Parathyroid adenoma (tissue), 2 donors: Measurements from ENCODE around the gene LRRIQ1.

Source experiments
- H2AFZ ChIP-seq: fragments of 300-600 bp; sonication (generic); one replicate; pipeline ENCODE4 v1.7.0; 2017; ENCODE audit warnings: antibody characterized with exemption, mild to moderate bottlenecking
- H3K27ac ChIP-seq: fragments of 300-600 bp; sonication (generic); one replicate; pipeline ENCODE4 v1.7.0; 2017
- H3K27me3 ChIP-seq: fragments of 300-600 bp; sonication (generic); one replicate; pipeline ENCODE4 v1.7.0; 2017; ENCODE audit warnings: low read length; ENCODE audit not compliant: control insufficient read depth, insufficient read depth
- H3K36me3 ChIP-seq: fragments of 300-600 bp; sonication (generic); one replicate; pipeline ENCODE4 v1.7.0; 2017; ENCODE audit warnings: low read length; ENCODE audit not compliant: control insufficient read depth, insufficient read depth
- H3K4me1 ChIP-seq: fragments of 300-600 bp; sonication (generic); one replicate; pipeline ENCODE4 v1.7.0; 2017; ENCODE audit warnings: control low read depth
- H3K4me2 ChIP-seq: fragments of 300-600 bp; sonication (generic); one replicate; pipeline ENCODE4 v1.7.0; 2017; ENCODE audit warnings: low read length
- H3K4me3 ChIP-seq: fragments of 300-600 bp; sonication (generic); one replicate; pipeline ENCODE4 v1.7.0; 2017; ENCODE audit warnings: low read depth, low read length
- H3K79me2 ChIP-seq: fragments of 300-600 bp; sonication (generic); one replicate; pipeline ENCODE4 v1.7.0; 2017; ENCODE audit warnings: control low read depth
- H3K9ac ChIP-seq: fragments of 300-600 bp; sonication (generic); one replicate; pipeline ENCODE4 v1.7.0; 2017; ENCODE audit warnings: mild to moderate bottlenecking
- H3K9me3 ChIP-seq: fragments of 300-600 bp; sonication (generic); one replicate; pipeline ENCODE4 v1.7.0; 2017; ENCODE audit warnings: low read length; ENCODE audit not compliant: control insufficient read depth
- TF ChIP-seq, protein P1 (sequence below): fragments of 300-600 bp; sonication (generic); IDR thresholded peaks from one replicate; pipeline ENCODE4 v1.7.0; 2017; ENCODE audit warnings: antibody characterized with exemption, mild to moderate bottlenecking
- donor health status: primary hyperparathyroidism.

Gene LRRIQ1

GRCh38 chr12:85017133-85017532 lies 19.0 kb upstream of the LRRIQ1 start:
- TF ChIP-seq, protein P1, sequence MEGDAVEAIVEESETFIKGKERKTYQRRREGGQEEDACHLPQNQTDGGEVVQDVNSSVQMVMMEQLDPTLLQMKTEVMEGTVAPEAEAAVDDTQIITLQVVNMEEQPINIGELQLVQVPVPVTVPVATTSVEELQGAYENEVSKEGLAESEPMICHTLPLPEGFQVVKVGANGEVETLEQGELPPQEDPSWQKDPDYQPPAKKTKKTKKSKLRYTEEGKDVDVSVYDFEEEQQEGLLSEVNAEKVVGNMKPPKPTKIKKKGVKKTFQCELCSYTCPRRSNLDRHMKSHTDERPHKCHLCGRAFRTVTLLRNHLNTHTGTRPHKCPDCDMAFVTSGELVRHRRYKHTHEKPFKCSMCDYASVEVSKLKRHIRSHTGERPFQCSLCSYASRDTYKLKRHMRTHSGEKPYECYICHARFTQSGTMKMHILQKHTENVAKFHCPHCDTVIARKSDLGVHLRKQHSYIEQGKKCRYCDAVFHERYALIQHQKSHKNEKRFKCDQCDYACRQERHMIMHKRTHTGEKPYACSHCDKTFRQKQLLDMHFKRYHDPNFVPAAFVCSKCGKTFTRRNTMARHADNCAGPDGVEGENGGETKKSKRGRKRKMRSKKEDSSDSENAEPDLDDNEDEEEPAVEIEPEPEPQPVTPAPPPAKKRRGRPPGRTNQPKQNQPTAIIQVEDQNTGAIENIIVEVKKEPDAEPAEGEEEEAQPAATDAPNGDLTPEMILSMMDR = no peak

DNA sequence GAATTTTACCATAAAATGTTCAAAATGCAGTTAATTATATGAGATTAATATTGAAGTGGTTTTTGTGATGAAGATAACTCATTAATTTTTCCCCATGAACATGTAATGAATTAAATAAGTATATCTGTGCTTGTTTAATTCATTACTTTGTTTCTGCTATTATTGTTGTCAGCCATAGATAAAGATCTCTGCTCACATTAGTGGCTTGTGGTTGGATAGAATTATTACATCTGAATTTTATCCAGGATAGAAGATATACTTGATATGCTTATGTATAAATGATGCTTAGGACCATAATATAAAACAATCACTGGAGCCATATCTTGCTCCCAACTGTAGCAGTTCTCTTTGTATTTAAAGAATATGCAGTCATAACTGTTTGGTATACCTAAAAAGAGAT lies 18.5 kb upstream of the LRRIQ1 start:
- Histone ChIP-seq H3K4me2 (no peak overlapping the region), H3K79me2 (no peaks in the 10 kb centered on the region), H3K4me1 (no peaks in the 10 kb centered on the region), H3K9me3 (no peaks in the 10 kb centered on the region), H3K27ac (no peak overlapping the region), H3K36me3 (no peaks in the 10 kb centered on the region), H3K4me3 (no peak overlapping the region), H2AFZ (no peak overlapping the region), H3K27me3 (no peaks in the 10 kb centered on the region), H3K9ac (no peak overlapping the region)
- TF ChIP-seq, protein P1 = no peak

More at GRCh38 chr12:85017133-85017532, 19.0 kb upstream of the LRRIQ1 start:
- no peaks in the 10 kb centered on the region for H3K4me1 ChIP-seq
- no peak overlapping the region for H2AFZ ChIP-seq
- no peaks in the 10 kb centered on the region for H3K79me2 ChIP-seq
- H3K9ac ChIP-seq = no peak overlapping the region
- H3K9me3 ChIP-seq = no peaks in the 10 kb centered on the region
- H3K4me3 ChIP-seq = no peak overlapping the region
- H3K27ac ChIP-seq = no peak overlapping the region
- no peak overlapping the region for H3K4me2 ChIP-seq
- no peaks in the 10 kb centered on the region for H3K27me3 ChIP-seq
- H3K36me3 ChIP-seq = no peaks in the 10 kb centered on the region

GRCh38 chr12:85018098-85018497 lies 18.1 kb upstream of the LRRIQ1 start:
- Histone ChIP-seq H3K9ac (no peak overlapping the region), H3K9me3 (no peaks in the 10 kb centered on the region), H3K36me3 (no peaks in the 10 kb centered on the region), H3K27ac (no peak overlapping the region), H3K4me1 (no peaks in the 10 kb centered on the region), H3K4me2 (no peak overlapping the region), H2AFZ (no peak overlapping the region), H3K79me2 (no peaks in the 10 kb centered on the region), H3K4me3 (no peak overlapping the region), H3K27me3 (no peaks in the 10 kb centered on the region)
- TF ChIP-seq, protein P1 = no peak

DNA sequence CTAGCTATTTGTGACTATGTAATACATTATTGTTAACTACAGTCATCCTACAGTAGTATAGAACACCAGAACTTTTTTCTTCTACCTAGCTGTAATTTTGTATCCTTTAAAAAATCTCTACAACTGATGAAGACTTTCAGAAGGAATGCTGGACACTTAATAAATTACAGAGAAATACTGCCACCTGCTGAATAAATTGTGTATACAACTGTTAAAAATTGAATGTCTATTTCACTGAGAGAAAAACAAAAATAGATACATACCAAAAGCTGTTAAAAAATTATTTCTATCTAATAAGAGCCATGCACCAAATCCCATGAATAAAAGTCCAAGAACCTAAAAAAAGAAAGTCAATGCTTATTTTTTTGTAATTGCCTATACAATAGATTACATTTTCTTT lies 6.7 kb upstream of the LRRIQ1 start:
- Histone ChIP-seq H3K79me2 (no peaks in the 10 kb centered on the region), H2AFZ (no peak overlapping the region), H3K27me3 (no peaks in the 10 kb centered on the region), H3K9ac (no peak overlapping the region), H3K4me3 (no peak overlapping the region), H3K27ac (no peak overlapping the region), H3K9me3 (no peaks in the 10 kb centered on the region), H3K4me2 (no peak overlapping the region), H3K4me1 (no peaks in the 10 kb centered on the region), H3K36me3 (no peaks in the 10 kb centered on the region)
- TF ChIP-seq, protein P1 = peak; percentile 52

DNA sequence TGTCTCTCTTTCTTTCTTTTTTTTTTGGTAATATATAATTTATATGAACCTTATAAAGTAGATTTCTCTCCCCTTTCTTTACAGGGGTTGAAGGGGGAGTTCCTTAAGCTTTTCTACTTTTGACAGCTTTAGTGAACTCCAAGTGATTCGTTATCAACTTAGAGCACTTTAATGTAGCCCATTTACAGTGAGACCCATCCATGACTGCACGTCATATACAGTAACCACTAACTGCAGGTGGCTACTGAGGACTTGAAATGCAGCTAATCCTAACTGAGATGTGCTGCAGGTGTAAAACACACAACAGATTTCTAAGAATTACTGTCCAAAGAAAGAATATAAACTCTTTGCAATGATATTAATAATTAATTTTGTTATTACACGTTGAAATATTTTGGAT lies 582 bp downstream of the LRRIQ1 start:
- H3K9ac ChIP-seq = no peak overlapping the region
- no peaks in the 10 kb centered on the region for H3K9me3 ChIP-seq

More for the DNA sequence above, 582 bp downstream of the LRRIQ1 start:
- Histone ChIP-seq H3K36me3 (no peaks in the 10 kb centered on the region), H3K4me2 (peak overlapping the region; percentile 80), H3K79me2 (no peaks in the 10 kb centered on the region), H3K27me3 (no peaks in the 10 kb centered on the region), H3K4me3 (peak overlapping the region; percentile 87), H2AFZ (peak overlapping the region; percentile 87), H3K27ac (peak overlapping the region; percentile 43), H3K4me1 (no peaks in the 10 kb centered on the region)
- TF ChIP-seq, protein P1 = no peak
